ENCODE results near the gene PKD2L2.
A peak's percentile ranks its signal among the peaks of the same experiment; 100 is the strongest.
"Not testable (repeated sequence)": the region's sequence is repeated elsewhere in the genome, so short reads cannot be mapped to it uniquely, and the experiment has no call there.

PKD2L2 gene

GRCh38 chr5:137888863-137889759, at the start of gene PKD2L2:
Gene PKD2L2, plus strand, starts transcription at chr5:137889457. Its CDS starts 35 bp downstream, at chr5:137889492.
- DNase-seq: peak; percentile 4 to 89 (median 61)

GRCh38 chr5:137842296-137842695, 47.0 kb upstream of the PKD2L2 start:
- DNase-seq: no peak

- DNase-seq: no peak
Observed at GRCh38 chr5:137843676-137844299, 45.5 kb upstream of the PKD2L2 start.

DNA sequence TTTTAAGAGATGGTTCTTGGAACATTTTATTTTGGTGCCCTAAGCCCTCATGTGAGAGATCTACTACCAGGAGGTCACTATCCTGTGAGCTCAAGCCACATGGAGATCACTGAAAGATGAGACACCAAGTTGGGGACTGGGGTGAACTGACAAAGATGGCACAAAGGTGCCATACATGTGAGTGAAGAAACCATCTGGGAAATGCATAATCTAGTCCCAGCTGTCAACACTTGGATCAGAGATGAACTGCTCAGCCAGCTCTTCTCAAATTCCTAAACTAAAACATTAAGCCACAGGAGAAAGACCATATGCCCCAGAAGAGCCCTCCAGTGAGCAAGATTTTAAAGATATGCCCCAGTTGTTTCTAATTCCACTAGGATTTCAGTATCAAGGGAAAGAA, 43.8 kb upstream of the PKD2L2 start:
- no peak for DNase-seq

GRCh38 chr5:137847687-137848086, 41.6 kb upstream of the PKD2L2 start:
- no peak for DNase-seq

- DNase-seq: not testable (repeated sequence)
Observed at GRCh38 chr5:137853165-137853564, 36.1 kb upstream of the PKD2L2 start.

GRCh38 chr5:137856201-137856600, 33.1 kb upstream of the PKD2L2 start:
- DNase-seq: no peak

- DNase-seq: peak in 1 of 14 donors; percentile 56
Observed at GRCh38 chr5:137856916-137857862, 32.1 kb upstream of the PKD2L2 start.

DNA sequence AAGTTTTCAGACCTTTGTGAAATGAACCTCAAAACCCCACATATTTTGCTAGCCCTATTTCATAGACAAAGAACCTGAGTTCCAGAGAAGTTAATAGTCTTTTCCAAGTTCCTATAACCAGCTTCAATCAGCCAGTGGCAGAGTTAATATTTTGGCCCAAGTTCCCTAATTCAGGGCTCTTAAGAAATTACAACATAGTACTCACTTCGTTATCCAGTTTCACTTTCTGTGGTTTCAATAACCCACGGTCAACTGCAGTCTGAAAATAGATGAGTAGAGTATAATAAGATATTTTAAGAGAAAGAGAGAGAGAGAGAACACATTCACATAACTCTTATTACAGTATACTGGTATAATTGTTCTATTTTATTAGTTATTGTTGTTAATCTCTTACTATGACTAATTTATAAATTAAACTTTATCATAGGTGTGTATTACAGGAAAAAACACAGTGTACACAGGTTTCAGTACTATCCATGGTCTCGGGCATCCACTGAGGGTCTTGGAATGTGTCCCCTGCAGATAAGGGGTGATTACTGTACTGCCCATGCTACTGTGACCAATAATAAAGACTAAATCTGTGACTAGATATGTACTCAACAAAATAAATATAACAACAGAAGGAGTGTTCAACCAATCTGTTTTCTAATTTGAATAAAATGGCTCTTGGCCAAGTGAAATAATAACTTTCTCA, 30.9 kb upstream of the PKD2L2 start:
- no peak for DNase-seq

GRCh38 chr5:137858954-137859353, 30.3 kb upstream of the PKD2L2 start:
- DNase-seq: no peak

GRCh38 chr5:137862251-137862650, 27.0 kb upstream of the PKD2L2 start:
- no peak for DNase-seq

GRCh38 chr5:137863653-137864052, 25.6 kb upstream of the PKD2L2 start:
- not testable (repeated sequence) for DNase-seq

DNA sequence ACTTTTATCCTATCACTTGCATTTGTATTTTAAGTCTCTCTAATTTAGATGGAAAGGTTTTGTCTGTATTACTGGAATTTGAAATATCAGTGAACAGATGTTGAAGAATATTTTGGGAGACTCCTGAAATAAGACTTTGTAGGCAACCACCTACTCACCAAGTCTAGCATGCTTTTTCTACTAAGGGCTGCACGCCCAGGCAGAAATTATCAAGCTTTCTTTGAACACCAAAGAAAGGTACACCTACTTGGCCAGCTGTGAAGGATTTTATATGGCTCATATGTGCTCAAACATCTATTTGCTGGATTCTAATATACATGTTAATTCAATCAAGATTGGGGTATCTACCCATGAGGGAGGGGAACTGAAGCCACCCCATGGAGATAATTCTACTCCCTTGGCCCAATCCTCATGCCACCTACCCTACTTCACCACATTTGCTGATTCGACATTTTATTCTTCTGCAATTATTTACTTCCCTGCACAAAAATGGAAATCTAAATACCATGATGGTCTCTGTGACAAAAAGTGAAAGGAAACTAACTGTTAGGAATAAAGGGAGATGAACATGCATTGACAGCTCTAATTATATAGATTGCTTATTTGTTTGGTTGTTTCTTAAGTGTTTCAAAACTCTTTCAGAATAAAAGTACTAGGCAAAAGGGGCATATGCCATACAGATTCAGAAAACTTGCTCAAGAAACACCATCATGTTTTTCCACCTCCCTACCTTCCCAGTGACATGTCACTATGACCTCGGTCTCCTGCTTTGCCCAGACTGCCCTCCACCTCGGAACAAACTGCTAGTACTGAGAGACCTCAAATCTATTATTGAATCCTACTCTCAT, 22.5 kb upstream of the PKD2L2 start:
- no peak for DNase-seq

DNA sequence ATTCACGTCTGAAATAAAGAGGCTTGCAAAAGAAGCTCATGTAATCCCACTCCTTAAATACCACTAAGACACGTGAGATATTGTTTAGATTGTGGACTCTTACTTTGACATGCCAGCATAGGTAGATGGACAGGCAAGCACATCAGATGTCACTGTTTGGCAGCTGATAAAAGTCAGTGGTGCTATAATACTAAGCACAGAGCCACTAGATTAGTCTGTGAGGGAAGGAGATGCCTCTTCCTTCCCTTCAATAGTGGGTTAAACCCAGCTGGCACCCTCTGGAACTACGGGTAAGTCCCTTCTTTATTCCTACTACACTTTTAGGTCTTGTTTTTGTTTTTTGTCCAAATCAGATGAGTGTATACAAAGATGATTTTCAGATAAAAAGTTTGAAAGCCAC, 21.6 kb upstream of the PKD2L2 start, which contains the start of gene MYOT:
Gene MYOT (plus strand): TSS at position 197 of the 400 bp plus-strand sequence. CDS start 2,792 bp downstream, outside the sequence.
- no peak for DNase-seq

DNA sequence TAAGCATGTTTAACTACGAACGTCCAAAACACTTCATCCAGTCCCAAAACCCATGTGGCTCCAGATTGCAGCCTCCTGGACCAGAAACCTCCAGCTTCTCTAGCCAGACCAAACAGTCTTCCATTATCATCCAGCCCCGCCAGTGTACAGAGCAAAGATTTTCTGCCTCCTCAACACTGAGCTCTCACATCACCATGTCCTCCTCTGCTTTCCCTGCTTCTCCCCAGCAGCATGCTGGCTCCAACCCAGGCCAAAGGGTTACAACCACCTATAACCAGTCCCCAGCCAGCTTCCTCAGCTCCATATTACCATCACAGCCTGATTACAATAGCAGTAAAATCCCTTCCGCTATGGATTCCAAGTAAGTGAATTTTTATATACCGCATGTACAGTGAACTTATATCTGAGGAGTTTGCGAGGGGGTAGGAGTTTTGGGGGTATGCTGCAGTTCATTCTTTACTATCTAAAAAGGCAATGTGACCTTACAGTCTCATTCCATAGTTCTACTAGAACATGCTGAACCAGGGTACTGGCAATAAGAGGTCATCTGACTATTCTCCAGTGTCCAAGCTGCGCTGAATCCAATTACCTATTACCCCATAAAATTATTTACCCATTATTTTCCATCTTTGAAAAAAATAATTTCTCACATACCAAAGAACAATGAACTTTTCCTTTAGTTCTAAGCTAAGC, 18.5 kb upstream of the PKD2L2 start:
- DNase-seq: no peak

- DNase-seq: no peak
Observed at GRCh38 chr5:137871571-137871970, 17.7 kb upstream of the PKD2L2 start.

- no peak for DNase-seq
Observed at GRCh38 chr5:137872466-137872865, 16.8 kb upstream of the PKD2L2 start.

DNA sequence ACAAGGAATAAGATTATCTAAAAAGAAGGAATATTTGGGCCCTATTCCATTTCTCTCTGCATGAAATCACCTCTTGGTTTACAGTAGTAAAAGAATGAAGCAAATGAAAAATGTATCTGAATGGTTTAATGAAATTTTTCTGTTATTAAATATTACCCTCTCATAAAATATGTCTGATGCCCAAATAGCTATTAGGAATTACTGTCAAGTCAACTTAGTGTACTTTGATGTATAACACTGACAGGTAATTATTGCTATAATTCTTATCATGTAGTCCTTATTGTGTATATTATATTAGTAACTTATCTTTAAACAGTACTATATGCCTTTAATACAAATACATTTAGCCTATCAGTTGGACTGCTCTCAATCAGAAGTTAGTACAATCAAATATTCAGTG, 13.2 kb upstream of the PKD2L2 start:
- DNase-seq: no peak

GRCh38 chr5:137880313-137880712, 8.9 kb upstream of the PKD2L2 start:
- DNase-seq: peak in 1 of 14 donors; percentile 92

GRCh38 chr5:137887831-137888230, 1.4 kb upstream of the PKD2L2 start:
- DNase-seq: peak in 1 of 14 donors; percentile 38

Measured in C1 segment of cervical spinal cord (tissue), 14 donors.